Hepatocyte (in vitro differentiated cells): ENCODE measurements around the gene WNT6.

Experiments
- EZH2 ChIP-seq: fragments of 200-600 bp; sonication (generic); IDR thresholded peaks from 2 replicates; pipeline ENCODE4 v1.6.1; 2016; ENCODE audit warnings: antibody characterized with exemption, mild to moderate bottlenecking, borderline replicate concordance
- EZH2phosphoT487 ChIP-seq: fragments of 200-600 bp; sonication (generic); IDR thresholded peaks from one replicate; pipeline ENCODE4 v1.6.1; 2018; ENCODE audit warnings: antibody characterized with exemption, mild to moderate bottlenecking, low read depth, moderate library complexity; ENCODE audit not compliant: unreplicated experiment, severe bottlenecking
- TF ChIP-seq, protein P1 (sequence below): fragments of 200-600 bp; sonication (generic); IDR thresholded peaks from 2 replicates; pipeline ENCODE4 v1.5.1; 2016; ENCODE audit warnings: antibody characterized with exemption, mild to moderate bottlenecking; ENCODE audit not compliant: poor library complexity

DNA sequence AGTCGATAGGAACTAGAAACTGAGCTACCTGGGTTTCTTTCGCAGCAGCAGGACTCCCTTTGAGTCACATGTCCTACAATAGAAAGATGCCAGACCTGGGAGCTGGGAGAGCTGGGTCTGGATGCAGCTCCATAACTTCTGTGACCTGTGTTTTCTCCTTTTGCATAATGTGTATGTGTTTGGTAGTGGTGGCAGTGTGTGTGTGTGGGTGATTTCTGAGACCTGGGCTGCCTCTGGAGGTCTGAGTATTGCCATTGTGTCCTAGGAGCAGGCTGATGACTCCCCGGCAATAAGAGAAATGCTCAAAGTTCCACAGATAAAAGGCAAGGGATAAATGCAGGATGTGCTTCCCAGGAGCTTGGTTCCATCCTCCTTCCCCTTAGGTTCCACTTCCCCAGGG lies 27.5 kb downstream of the WNT6 start:
- TF ChIP-seq, protein P1, sequence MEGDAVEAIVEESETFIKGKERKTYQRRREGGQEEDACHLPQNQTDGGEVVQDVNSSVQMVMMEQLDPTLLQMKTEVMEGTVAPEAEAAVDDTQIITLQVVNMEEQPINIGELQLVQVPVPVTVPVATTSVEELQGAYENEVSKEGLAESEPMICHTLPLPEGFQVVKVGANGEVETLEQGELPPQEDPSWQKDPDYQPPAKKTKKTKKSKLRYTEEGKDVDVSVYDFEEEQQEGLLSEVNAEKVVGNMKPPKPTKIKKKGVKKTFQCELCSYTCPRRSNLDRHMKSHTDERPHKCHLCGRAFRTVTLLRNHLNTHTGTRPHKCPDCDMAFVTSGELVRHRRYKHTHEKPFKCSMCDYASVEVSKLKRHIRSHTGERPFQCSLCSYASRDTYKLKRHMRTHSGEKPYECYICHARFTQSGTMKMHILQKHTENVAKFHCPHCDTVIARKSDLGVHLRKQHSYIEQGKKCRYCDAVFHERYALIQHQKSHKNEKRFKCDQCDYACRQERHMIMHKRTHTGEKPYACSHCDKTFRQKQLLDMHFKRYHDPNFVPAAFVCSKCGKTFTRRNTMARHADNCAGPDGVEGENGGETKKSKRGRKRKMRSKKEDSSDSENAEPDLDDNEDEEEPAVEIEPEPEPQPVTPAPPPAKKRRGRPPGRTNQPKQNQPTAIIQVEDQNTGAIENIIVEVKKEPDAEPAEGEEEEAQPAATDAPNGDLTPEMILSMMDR, result no peak
- TF ChIP-seq EZH2, result no peak
- TF ChIP-seq EZH2phosphoT487, result no peak
